Stimulated activated effector memory CD8-positive, alpha-beta T cell treated with anti-CD3 and anti-CD28 coated beads, Interleukin-12 subunit alpha, Interleukin-12 subunit beta, amount 100 ng/mL, for 72 hours (primary cell): ENCODE results near the gene ADAMTS12.
A peak's percentile ranks its signal among the peaks of the same experiment; 100 is the strongest.
"Not testable (repeated sequence)": the region's sequence is repeated elsewhere in the genome, so short reads cannot be mapped to it uniquely, and the experiment has no call there.

ENCODE experiments used
- ATAC-seq: fragments of 150-1000 bp; cut with Tn5 transposase; 2 replicates; pipeline ENCODE4 v1.10.0; 2021
- DNase-seq, 2 donors: peaks; one replicate each; pipeline ENCODE4 v3.0.0; 2021 to 2022; ENCODE audit warnings: low spot score in 2 of 2
- H3K27ac Mint-ChIP-seq: one replicate; pipeline ENCODE4 v1.8.0; 2022; ENCODE audit warnings: mild to moderate bottlenecking, mixed read lengths
- H3K36me3 Mint-ChIP-seq: one replicate; pipeline ENCODE4 v1.8.0; 2022; ENCODE audit warnings: mild to moderate bottlenecking, mixed read lengths
- H3K4me1 Mint-ChIP-seq: one replicate; pipeline ENCODE4 v1.8.0; 2022; ENCODE audit warnings: mixed read lengths
- H3K4me3 Mint-ChIP-seq: one replicate; pipeline ENCODE4 v1.8.0; 2022; ENCODE audit warnings: mild to moderate bottlenecking, mixed read lengths
- H3K9me3 Mint-ChIP-seq: one replicate; pipeline ENCODE4 v1.8.0; 2022; ENCODE audit warnings: mixed read lengths

The ADAMTS12 gene

DNA sequence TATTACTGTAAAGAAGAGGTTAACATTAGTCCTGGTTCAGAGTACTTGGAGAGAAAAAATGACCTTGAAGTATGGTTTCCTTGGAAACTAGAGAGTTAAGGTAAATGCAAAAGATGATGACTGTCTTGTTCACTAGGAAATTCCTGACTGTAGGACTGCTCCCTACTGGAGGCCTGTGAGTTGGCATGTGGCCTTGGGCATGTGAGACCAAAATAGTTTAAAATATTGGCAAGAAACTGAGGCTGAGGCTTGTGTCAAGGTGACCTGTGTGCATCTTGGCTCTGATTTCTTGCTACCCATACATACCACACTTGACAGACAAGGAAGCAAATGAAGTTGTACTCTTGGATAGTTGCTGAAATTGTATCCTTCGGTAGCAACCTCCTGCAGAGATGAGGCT lies 354.6 kb downstream of the ADAMTS12 start:
- DNase-seq: no peak
- no peak for ATAC-seq
- Mint-ChIP-seq H3K36me3 (no peaks in the 10 kb centered on the region), H3K9me3 (peaks cover 3% of the 10 kb centered on the region), H3K4me3 (no peak overlapping the region), H3K27ac (no peak overlapping the region), H3K4me1 (no peaks in the 10 kb centered on the region)

DNA sequence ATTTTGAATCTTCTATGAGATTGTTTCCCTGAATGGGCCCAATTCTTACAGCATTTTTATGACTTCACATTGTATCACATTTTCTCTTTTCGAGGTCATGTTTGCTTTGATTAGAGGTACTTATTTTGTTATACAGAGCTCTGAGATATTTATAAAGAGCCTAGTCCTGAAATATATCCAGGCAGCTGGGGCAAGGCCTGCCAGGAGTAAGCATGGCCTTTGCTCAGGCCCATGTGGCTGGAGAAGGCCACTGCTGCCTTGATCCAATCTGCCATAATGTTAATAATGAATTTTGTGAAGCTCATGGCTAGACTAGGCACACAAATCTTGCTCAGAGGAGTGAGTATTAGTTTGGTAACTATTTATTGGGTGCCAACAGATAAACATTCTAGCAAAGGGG lies 355.0 kb downstream of the ADAMTS12 start:
- peaks cover 3% of the 10 kb centered on the region for H3K9me3 Mint-ChIP-seq
- no peak for ATAC-seq
- no peaks in the 10 kb centered on the region for H3K36me3 Mint-ChIP-seq
- no peak overlapping the region for H3K4me3 Mint-ChIP-seq
- no peaks in the 10 kb centered on the region for H3K4me1 Mint-ChIP-seq
- no peak overlapping the region for H3K27ac Mint-ChIP-seq
- DNase-seq: no peak

GRCh38 chr5:33531824-33532223 lies 360.0 kb downstream of the ADAMTS12 start:
- Mint-ChIP-seq H3K4me1 (no peaks in the 10 kb centered on the region), H3K9me3 (peaks cover 3% of the 10 kb centered on the region), H3K4me3 (no peak overlapping the region), H3K27ac (no peak overlapping the region), H3K36me3 (no peaks in the 10 kb centered on the region)
- ATAC-seq (no peak), DNase-seq (no peak)

- ATAC-seq (no peak), DNase-seq (no peak)
- H3K4me3 Mint-ChIP-seq: no peak overlapping the region
- H3K27ac Mint-ChIP-seq: no peak overlapping the region
- peaks cover 3% of the 10 kb centered on the region for H3K9me3 Mint-ChIP-seq
- H3K36me3 Mint-ChIP-seq: no peaks in the 10 kb centered on the region
- no peaks in the 10 kb centered on the region for H3K4me1 Mint-ChIP-seq
Observed at GRCh38 chr5:33531037-33531298, 360.8 kb downstream of the ADAMTS12 start.

DNA sequence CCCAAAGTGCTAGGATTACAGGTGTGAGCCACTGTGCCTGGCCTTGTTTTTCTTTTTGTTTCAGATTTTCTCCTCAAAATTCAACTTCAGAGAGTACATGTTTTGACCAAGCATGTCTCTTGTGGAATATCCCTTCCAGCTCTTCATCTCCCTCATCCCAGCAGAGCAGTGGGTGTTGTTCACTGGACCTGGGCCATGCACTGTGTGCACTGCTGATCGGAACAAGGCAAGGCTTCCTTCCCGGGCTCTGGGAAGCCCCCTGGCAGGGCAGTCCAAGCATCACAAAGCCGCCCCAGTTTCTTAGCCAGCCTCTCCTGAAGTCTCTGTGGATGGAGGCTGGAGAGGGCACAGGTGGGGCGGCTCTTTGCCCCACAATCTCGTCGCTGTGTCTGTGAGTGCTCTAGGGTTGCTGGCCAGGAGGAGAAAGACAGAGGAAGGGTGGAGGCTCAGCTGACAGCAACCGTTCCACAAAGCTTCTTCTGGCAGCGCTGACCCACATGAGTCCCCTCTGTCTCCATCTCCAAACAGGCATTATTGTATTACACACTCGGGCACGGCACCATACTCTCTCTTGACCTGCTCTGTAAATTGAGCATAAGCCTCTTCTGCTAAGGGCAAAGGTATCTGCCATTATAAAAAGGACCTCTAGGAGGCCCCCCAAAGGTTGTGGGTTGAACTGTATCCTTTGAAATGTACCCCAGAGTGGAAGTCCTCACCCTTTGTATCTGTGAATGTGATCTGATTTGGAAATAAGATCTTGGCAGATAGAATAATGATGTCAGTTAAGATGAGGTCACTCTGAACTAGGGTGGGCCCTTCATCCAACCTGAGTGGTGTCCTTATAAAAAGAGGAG lies 361.4 kb downstream of the ADAMTS12 start:
- Mint-ChIP-seq H3K36me3 (no peaks in the 10 kb centered on the region), H3K4me3 (no peak overlapping the region), H3K27ac (no peak overlapping the region), H3K4me1 (no peaks in the 10 kb centered on the region), H3K9me3 (peaks cover 1% of the 10 kb centered on the region)
- no peak for DNase-seq
- ATAC-seq: peak; percentile 20

GRCh38 chr5:33527696-33528095 lies 364.1 kb downstream of the ADAMTS12 start:
- Mint-ChIP-seq H3K4me3 (no peak overlapping the region), H3K27ac (no peak overlapping the region), H3K4me1 (no peaks in the 10 kb centered on the region), H3K36me3 (no peaks in the 10 kb centered on the region), H3K9me3 (no peaks in the 10 kb centered on the region)
- ATAC-seq (no peak), DNase-seq (no peak)

GRCh38 chr5:33526755-33527154 lies 365.0 kb downstream of the ADAMTS12 start:
- H3K4me3 Mint-ChIP-seq: no peak overlapping the region
- H3K36me3 Mint-ChIP-seq: no peaks in the 10 kb centered on the region
- H3K9me3 Mint-ChIP-seq: no peaks in the 10 kb centered on the region
- H3K4me1 Mint-ChIP-seq: no peaks in the 10 kb centered on the region
- H3K27ac Mint-ChIP-seq: no peak overlapping the region
- DNase-seq (no peak), ATAC-seq (no peak)

DNA sequence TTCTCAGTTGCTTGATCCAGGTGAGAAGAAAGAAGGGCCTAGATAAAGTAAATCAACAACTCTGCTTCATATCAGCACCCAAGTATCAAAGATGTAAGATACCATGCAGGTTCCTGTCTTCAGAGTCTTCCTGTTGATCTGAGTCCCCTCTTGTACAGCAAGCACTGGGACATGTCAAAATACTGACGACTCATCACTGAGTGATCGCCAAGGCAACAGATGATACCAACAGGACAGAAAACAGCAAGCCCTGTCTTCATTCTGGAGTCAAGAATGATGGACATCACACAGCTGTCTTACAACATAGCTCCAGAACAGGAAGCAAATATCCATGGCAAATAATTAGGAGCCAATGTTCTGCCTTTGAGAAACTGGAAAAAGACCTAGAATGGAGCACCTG lies 367.3 kb downstream of the ADAMTS12 start:
- ATAC-seq (no peak), DNase-seq (no peak)
- Mint-ChIP-seq H3K4me3 (no peak overlapping the region), H3K36me3 (no peaks in the 10 kb centered on the region), H3K9me3 (no peaks in the 10 kb centered on the region), H3K4me1 (no peaks in the 10 kb centered on the region), H3K27ac (no peak overlapping the region)

DNA sequence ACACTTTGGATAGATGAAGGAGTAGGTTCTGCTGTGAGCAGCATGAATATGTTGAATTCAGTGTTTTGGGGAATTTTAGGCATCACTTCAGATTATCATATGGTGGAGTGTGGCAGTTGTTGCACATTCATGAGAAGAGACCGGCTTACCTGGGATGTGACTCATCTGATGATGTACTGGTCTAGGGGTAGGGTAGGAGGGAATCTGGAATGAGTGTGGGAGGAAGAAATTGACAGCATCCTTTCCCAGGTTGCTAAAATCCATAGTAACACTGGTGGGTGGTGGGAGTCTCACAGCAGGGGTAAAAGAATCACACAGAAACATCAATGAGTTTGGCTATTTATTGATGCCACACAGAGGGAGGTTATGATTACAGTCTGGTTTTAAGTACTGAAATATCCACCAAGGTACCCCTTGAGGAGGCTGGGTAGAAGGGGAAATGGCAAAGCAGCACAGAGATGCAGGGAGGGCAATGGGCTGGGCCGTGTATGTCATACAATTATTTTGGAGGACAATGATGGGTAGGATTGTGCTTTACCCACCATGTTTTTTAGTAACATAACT lies 368.5 kb downstream of the ADAMTS12 start:
- no peak overlapping the region for H3K27ac Mint-ChIP-seq
- no peaks in the 10 kb centered on the region for H3K4me1 Mint-ChIP-seq
- H3K9me3 Mint-ChIP-seq: no peaks in the 10 kb centered on the region
- no peak overlapping the region for H3K4me3 Mint-ChIP-seq
- DNase-seq (no peak), ATAC-seq (peak; percentile 41)
- no peaks in the 10 kb centered on the region for H3K36me3 Mint-ChIP-seq

GRCh38 chr5:33516421-33516820 lies 375.4 kb downstream of the ADAMTS12 start:
- DNase-seq (no peak), ATAC-seq (no peak)
- Mint-ChIP-seq H3K27ac (no peak overlapping the region), H3K9me3 (peaks cover 3% of the 10 kb centered on the region), H3K4me1 (no peaks in the 10 kb centered on the region), H3K4me3 (no peak overlapping the region), H3K36me3 (no peaks in the 10 kb centered on the region)

- not testable (repeated sequence) for H3K9me3 Mint-ChIP-seq, DNase-seq, H3K36me3 Mint-ChIP-seq, H3K4me3 Mint-ChIP-seq, ATAC-seq, H3K4me1 Mint-ChIP-seq, H3K27ac Mint-ChIP-seq
Observed at GRCh38 chr5:33515366-33515765, 376.4 kb downstream of the ADAMTS12 start.

DNA sequence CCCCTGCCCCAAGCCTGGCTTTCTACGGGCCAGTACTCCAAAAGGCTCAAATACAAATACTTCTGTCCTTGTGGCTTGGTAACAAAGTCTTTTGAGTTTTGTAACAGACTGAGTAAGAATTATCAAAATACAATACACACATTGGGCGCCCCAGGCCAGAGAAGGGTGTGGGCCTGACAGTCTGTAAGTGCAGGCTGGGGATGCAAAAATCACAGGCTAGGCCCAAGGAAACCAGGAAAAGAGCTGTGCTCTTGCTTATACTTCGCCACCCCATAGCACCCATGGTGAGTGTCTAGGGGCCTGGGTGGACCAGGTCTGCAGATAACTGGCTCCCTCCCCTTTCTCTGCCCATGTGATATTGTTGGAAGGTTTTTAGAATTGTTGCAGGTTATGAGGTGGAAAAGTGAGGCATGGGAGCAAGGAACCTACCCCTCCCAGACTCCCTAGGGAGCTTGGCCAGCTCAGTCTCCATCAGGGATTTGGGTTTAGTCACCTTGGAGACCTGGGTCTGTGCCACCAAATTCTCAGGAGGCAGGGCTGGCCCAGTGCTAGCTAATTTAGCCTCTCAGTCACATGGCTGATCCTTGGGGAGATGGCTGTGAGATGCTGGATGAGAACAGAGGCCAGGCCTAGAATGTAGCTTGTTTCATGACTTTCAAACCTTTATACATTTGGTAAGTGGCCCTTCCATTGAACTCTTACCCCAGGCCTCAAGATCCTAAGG lies 378.2 kb downstream of the ADAMTS12 start:
- no peaks in the 10 kb centered on the region for H3K36me3 Mint-ChIP-seq
- ATAC-seq (no peak), DNase-seq (no peak)
- no peaks in the 10 kb centered on the region for H3K4me1 Mint-ChIP-seq
- no peak overlapping the region for H3K27ac Mint-ChIP-seq
- no peak overlapping the region for H3K4me3 Mint-ChIP-seq
- peaks cover 3% of the 10 kb centered on the region for H3K9me3 Mint-ChIP-seq

- Mint-ChIP-seq H3K4me1 (no peaks in the 10 kb centered on the region), H3K4me3 (no peak overlapping the region), H3K36me3 (no peaks in the 10 kb centered on the region), H3K27ac (no peak overlapping the region), H3K9me3 (no peaks in the 10 kb centered on the region)
- no peak for DNase-seq
- no peak for ATAC-seq
Observed at GRCh38 chr5:33509036-33509435, 382.8 kb downstream of the ADAMTS12 start.

- ATAC-seq: no peak
Observed at GRCh38 chr5:33507426-33507825, 384.4 kb downstream of the ADAMTS12 start.

DNA sequence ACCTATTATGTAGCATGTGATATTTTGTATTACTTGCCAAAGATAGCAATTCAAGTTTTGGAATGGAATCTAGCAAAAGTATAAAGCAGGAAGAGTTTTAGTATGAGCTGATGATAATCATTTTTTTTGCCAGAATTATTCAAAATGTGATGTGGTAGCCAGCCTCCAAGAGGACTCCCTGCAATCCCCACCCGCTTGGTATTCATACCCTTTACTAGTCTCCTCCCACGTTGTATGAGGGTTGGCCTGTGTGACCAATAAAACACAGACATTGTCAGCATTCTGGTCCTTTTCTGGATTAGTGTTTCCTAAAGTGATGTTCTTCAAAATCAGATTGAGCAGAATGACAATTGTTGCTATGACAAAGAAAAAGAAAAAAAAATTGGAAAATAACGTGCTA lies 387.2 kb downstream of the ADAMTS12 start:
- Mint-ChIP-seq H3K27ac (no peak overlapping the region), H3K9me3 (no peaks in the 10 kb centered on the region), H3K4me3 (no peak overlapping the region), H3K36me3 (no peaks in the 10 kb centered on the region), H3K4me1 (no peaks in the 10 kb centered on the region)
- DNase-seq (no peak), ATAC-seq (no peak)

More at GRCh38 chr5:33507426-33507825, 384.4 kb downstream of the ADAMTS12 start:
- H3K4me3 Mint-ChIP-seq: no peak overlapping the region
- H3K9me3 Mint-ChIP-seq: no peaks in the 10 kb centered on the region
- no peaks in the 10 kb centered on the region for H3K4me1 Mint-ChIP-seq
- H3K27ac Mint-ChIP-seq: no peak overlapping the region
- H3K36me3 Mint-ChIP-seq: no peaks in the 10 kb centered on the region
- no peak for DNase-seq

DNA sequence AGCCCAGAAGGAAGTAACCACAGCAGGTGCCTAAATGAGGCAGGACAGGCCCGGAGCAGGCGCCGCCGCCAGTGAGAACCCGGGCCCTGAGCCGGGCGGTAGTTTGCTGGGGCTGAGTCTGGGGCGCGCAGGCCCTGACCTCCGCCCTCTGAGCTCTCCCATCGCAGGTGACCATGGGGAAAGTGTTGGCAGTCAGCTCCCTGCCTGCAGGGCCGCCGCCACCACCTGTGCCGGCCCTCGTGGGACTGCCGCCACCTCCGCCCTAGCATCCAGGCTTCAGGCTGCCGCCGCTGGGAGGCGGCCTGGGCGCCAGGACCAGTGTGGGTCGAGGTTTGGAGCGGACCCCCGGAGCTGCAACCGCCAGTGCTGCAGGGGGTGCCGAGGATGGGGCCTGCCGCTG lies 389.9 kb downstream of the ADAMTS12 start:
- DNase-seq (no peak), ATAC-seq (no peak)
- Mint-ChIP-seq H3K4me1 (no peaks in the 10 kb centered on the region), H3K36me3 (no peaks in the 10 kb centered on the region), H3K9me3 (no peaks in the 10 kb centered on the region), H3K4me3 (no peak overlapping the region), H3K27ac (no peak overlapping the region)
